Stimulated activated CD4-positive, alpha-beta T cell treated with anti-CD3 and anti-CD28 coated beads, Interleukin-4, amount 100 ng/mL, for 1 hour (primary cell): ENCODE data around the gene PSMG1.
A peak's percentile ranks its signal among the peaks of the same experiment; 100 is the strongest.
"Not testable (repeated sequence)": the region's sequence is repeated elsewhere in the genome, so short reads cannot be mapped to it uniquely, and the experiment has no call there.

Source experiments
- DNase-seq: peaks from one replicate; pipeline ENCODE4 v3.0.0-alpha.2; 2020

The PSMG1 gene

GRCh38 chr21:39187141-39187540 is 3.9 kb upstream of the PSMG1 start:
- DNase-seq, result no peak

DNA sequence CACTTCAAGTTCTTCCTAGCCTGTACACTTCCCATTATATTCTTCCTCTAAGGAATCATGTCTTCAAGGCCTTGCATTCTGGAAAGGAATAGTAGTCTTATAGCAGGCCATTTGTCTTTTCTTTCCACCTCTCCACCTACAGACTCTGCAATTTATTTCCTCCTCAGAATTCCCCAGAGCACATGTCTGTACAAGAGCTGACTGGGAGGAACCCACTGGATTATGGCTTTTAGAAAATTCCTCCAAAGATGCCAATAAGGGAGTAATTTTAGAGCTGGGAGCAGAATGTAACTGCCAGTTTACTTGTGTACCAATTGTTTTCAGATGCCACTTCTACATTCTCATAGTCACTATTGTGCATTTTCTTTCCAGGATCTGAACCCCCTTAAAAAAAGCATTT is 3.4 kb upstream of the PSMG1 start:
- DNase-seq, result no peak

- no peak for DNase-seq
Measured at GRCh38 chr21:39185157-39185556, 1.9 kb upstream of the PSMG1 start.

DNA sequence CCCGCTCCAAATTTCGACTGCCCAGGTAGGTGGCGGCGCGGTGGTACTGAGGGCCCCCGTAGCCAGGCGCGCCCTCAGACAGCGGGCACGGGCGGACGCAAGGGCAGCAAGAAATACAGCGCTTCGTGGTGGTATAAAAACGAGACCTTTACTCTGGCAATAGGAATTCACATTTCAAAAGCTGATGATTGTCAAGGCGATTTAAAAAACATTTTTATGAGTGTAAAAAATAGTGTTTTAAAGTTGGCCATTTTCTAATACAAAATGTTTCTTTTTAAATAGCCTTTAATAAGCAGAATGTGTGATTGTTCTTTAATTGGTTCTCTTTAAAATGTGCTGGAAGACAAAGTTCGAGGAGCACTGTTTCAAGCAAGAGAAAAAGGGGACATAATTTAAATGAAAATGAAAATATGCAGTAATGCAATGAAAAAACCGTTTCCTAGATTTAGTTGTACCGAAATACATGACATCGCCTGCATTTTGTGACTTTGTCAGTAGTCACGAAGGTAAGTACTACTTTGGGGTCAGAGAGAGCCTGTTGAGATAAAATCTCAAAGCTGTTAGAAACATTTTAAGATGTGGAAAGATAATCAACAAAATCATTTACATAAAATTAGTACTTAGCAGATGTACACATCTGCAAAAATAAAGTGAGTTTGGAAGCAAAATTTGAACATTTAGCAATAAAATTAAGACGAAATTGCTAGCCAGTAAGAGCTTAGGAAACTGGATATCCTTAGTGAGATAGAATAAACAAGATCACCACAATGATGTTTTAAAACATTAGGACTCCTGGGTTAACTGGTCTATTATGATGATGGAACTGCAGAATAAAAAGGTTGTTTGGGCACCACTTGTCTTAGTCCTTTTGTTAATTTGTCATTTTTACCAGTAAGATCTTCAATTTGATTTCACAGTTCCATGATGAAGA is 1.1 kb upstream of the PSMG1 start:
- no peak for DNase-seq

DNA sequence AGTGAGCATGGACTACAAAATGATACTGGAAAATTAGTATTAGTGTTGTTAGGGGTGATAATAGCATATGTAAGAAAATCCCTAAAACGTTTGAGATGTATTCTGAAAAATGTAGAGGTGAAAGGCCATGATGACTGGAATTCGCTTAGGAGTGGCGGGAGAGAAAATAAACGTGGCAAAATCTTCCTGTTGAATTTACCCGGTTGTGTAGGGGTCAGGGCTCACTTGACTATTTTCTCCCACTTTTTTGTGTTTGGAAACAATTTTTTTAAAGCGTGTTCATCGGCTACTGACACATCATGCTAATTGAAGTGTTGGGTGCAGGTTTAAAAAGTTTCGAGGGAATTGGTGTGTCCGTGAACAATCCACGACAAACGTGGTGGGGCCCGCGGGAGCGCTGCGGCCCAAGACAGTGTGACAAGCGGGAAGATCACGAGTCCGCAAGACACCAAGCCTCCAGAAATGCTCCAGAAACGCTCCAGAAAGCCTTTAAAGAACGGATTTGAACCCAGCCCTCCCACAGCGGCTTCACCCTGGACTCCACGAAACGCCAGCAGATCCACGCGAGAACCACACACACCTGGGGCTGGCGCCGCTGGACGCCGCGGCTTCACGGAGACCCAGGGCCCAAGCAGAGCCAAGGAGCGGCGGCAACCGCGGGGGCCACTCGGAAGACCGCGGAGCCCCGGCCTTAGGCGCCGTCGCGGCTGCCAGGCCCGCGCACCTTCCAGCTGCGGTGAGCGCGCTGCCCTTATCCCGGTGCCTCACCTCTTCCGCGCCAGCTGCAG is 573 bp downstream of the PSMG1 start:
- DNase-seq, result peak; percentile 16

DNA sequence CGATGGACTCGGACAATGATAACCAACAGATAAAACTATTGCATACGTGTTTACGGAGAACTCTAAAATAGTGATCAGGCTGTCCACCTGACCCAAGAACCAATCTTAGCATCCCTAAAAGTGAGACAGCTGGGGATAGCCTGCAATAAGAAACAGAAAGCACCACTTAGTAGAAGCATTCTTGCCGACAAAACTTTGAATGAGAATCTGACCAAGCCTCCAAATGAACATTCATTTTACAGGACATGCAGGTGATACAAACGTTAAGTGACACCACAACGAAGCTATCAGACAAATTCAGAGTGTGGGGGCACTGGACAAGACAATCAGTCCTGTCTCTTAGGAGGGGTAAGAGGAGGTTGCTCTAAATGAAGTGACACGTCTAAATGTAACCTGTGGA is 1.2 kb downstream of the PSMG1 start:
- no peak for DNase-seq

- no peak for DNase-seq
Measured at GRCh38 chr21:39181205-39181818, 1.9 kb downstream of the PSMG1 start.

GRCh38 chr21:39180429-39181019 is 2.7 kb downstream of the PSMG1 start:
- DNase-seq, result no peak

DNA sequence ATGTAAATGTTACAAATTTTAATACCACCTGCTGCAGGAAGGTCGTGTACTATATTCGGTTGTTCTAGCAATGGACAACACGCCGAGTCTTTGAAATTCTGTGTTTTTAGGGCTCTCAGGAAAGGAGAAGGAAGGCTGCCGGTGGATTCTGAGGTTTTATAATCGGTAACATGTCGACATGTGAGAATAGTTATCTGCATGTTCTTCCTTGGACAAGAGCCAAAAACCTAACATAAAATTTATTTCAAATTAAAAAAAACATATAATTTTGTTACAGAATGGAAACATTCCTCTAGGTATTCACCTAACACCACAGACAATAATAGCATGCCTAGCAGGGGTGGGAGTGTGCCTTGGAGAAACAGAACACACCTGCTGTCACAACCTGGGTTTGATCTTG is 4.8 kb downstream of the PSMG1 start:
- DNase-seq, result no peak

GRCh38 chr21:39176271-39176709 is 7.0 kb downstream of the PSMG1 start:
- DNase-seq, result no peak

DNA sequence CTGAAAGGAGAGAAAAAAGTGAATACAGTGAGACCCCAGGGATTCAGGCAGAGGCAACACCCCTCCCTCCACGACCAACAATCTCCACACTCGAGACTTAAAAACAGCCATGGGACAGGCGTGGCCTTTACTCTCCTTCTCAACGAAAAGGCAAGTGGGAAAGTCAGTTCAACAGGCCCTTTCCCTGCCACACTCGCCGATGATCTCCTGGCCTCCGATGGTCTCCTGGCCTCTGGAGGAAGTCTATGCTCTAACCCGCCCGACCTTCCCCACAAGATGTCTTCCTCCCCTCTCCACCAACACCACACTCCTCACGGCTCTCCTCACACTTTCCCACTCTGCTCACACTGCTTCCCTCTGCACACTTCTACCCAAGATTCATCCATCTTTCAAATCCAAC is 7.6 kb downstream of the PSMG1 start:
- no peak for DNase-seq

GRCh38 chr21:39175154-39175553 is 8.1 kb downstream of the PSMG1 start:
- no peak for DNase-seq

GRCh38 chr21:39173716-39174680 is 9.3 kb downstream of the PSMG1 start:
- DNase-seq, result no peak

GRCh38 chr21:39169906-39170305 is 13.3 kb downstream of the PSMG1 start:
- no peak for DNase-seq

GRCh38 chr21:39168800-39169199 is 14.5 kb downstream of the PSMG1 start:
- DNase-seq, result no peak

GRCh38 chr21:39164523-39164922 is 18.7 kb downstream of the PSMG1 start:
- no peak for DNase-seq

DNA sequence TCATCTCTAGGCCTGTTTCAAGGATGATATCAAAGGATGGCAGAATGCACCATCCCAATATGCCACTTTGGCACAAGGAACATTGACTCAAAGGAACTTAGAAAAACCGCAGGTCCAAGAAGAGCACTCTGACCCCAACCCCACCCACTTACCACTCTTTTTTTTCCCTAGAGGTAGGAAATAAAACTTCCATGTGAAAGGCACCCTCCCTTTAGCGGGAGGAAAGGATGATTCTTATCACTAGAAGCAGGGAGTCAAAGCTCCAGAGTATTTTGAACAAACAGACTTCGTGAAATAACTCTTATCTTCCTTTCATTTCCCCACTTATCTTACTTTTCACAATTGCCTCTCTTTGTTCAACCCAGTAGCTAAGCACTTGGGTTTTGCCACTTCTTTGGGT is 22.2 kb downstream of the PSMG1 start:
- DNase-seq, result no peak

- no peak for DNase-seq
Measured at GRCh38 chr21:39159342-39160063, 23.7 kb downstream of the PSMG1 start.

- not testable (repeated sequence) for DNase-seq
Measured at GRCh38 chr21:39157241-39157640, 26.0 kb downstream of the PSMG1 start.

DNA sequence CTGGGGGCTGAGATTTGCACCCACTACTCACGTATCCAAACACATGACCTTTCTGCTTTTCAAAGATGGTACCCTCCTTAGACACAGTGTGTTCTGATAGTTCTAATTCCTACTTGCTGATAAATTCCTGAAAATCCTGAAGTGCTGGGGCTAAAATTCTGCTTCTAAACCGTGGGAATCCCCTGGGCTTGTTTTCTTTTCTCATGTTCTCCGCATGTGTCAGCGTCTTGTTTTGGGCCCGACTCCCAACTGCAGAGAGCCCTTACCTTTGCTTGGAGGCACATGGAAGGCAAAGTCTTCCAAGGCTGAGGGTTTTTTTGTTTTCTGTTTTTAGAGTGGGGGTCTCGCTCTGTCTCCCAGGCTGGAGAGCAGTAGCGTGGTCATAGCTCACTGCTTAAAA is 27.2 kb downstream of the PSMG1 start:
- no peak for DNase-seq

GRCh38 chr21:39155578-39155977 is 27.7 kb downstream of the PSMG1 start:
- no peak for DNase-seq
